Stimulated activated CD4-positive, alpha-beta T cell treated with anti-CD3 and anti-CD28 coated beads, Interleukin-4, amount 100 ng/mL, for 4 hours (primary cell): Measurements from ENCODE around the gene EDN3.
"Not testable (repeated sequence)": the region's sequence is repeated elsewhere in the genome, so short reads cannot be mapped to it uniquely, and the experiment has no call there.

ENCODE experiments used
- DNase-seq, 2 experiments: peaks; one replicate each; pipeline ENCODE4 v3.0.0-alpha.2; 2020

The EDN3 gene

GRCh38 chr20:59336540-59336939, 36.1 kb downstream of the EDN3 start:
- no peak for DNase-seq

DNA sequence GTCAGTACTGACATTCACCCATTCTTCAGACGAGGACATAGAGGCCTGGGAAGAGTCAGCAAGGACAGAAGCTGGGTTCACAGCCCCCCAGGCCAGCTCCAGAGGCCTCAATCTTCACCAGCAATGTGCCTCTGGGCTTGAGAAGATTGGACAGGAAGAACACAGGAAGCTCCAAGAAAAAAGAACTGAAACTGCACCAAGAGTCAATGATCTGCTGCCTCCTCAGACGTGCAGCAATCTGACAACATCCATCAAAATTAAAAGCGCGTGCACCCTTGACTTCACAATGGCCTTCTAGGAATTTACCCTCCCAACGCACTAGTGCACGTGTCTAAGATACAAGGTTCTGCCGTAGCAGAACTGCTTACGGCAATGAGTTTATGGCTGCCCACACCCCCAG, 38.0 kb downstream of the EDN3 start:
- not testable (repeated sequence) for DNase-seq

GRCh38 chr20:59340201-59340885, 39.9 kb downstream of the EDN3 start:
- DNase-seq, result no peak

DNA sequence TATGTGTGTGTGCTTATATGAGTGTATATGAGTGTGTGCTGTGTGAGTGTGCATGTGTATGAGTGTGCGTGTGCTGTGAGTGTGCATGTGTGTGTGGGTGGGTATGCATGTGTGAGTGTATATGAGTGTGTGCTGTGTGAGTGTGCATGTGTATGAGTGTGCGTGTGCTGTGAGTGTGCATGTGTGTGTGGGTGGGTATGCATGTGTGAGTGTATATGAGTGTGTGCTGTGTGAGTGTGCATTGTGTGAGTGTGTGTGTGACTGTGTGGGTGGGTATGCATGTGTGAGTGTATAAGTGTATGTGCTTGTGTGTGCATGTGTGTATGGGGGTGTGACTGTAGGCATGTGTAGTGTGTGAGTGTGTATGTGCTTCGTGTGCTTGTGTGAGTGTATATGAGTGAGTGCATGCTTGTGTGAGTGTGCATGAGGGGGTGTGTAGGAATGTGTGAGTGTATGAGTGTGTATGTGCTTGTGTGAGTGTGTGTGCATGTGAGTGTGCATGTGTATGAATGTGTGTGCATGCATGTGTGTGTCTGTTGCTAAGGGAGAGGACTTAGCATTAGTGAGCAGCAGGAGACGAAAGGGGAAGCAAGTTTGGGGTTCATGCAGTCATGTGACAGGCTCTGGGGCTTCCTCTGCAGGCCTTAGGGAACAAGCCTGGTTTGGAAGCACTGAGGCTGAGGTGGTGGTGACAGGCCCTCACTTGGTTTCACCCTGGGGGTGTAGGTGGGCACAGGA, 41.0 kb downstream of the EDN3 start:
- not testable (repeated sequence) for DNase-seq

- no peak for DNase-seq
These were observed 41.9 kb downstream of the EDN3 start for GRCh38 chr20:59342023-59342957.

DNA sequence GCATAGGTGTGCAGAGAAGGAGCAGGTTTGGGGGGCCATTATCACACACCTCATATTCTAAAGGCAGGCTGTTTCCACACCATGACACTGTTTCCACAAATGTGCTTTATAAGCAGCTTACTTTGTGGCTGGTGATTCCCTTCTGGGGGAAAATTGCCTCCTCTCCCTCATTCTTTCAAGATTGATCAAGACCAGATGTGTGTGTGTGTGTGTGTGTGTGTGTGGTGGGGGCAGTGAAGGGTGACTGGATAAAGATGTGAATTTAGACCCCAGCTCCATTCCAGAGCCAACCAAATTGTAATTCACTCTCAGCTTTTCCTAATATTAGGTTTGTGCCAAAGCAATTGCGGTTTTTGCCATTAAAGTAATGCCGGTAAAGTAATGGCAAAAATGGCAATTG, 45.6 kb downstream of the EDN3 start:
- DNase-seq, result no peak

- DNase-seq, result no peak
These were observed 48.9 kb downstream of the EDN3 start for GRCh38 chr20:59349277-59349676.

GRCh38 chr20:59350330-59351156, 50.1 kb downstream of the EDN3 start:
- no peak for DNase-seq

- no peak for DNase-seq
These were observed 51.0 kb downstream of the EDN3 start for GRCh38 chr20:59351157-59352040.

DNA sequence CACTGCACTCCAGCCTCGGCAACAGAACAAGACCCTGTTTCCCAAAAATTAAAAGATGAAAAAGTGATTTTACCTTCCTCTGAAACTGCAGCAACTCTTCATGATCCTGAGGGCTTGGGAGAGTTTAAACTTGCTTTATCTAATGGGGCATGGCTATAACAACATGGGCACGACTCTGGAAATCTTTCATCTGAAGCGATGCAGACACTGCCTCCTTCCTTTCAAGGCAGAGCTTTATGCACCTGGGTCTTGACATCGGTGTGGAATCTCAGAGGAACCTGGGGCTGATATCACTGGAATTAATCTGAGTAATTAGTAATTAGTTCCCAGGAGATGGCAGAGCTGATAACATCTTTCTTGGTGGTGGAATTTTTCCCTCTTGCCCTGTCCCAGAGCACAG, 52.1 kb downstream of the EDN3 start:
- no peak for DNase-seq

GRCh38 chr20:59352990-59353389, 52.6 kb downstream of the EDN3 start:
- no peak for DNase-seq

- no peak for DNase-seq
These were observed 54.0 kb downstream of the EDN3 start for GRCh38 chr20:59354460-59354859.

- no peak for DNase-seq
These were observed 54.8 kb downstream of the EDN3 start for GRCh38 chr20:59355242-59355641.

- DNase-seq, result no peak
These were observed 56.3 kb downstream of the EDN3 start for GRCh38 chr20:59356662-59357165.

DNA sequence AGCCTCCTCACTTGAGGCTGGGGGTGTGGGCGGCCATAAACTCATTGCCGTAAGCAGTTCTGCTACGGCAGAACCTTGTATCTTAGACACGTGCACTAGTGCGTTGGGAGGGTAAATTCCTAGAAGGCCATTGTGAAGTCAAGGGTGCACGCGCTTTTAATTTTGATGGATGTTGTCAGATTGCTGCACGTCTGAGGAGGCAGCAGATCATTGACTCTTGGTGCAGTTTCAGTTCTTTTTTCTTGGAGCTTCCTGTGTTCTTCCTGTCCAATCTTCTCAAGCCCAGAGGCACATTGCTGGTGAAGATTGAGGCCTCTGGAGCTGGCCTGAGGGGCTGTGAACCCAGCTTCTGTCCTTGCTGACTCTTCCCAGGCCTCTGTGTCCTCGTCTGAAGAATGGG, 58.4 kb downstream of the EDN3 start:
- DNase-seq, result not testable (repeated sequence)

- no peak for DNase-seq
These were observed 59.7 kb downstream of the EDN3 start for GRCh38 chr20:59359906-59360725.

DNA sequence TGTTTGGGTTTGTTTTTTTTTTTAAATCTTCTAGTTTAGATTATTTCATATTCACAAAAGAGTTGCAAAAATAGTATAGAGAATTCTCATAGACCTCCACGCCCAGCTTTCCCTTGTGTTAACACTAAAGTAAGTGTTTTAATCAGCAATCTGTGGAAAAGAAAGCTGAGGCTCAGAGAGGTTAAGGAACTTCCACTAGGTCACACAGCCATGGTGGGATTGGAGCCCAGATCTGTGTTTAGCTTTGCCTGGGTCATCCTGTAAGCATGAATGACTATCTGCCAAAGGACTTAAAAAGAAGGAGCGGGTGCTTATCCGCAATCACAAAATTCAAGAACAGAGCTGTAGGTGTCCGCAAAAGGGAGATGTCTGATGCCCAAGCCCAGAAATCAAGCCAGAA, 60.5 kb downstream of the EDN3 start:
- DNase-seq, result no peak

DNA sequence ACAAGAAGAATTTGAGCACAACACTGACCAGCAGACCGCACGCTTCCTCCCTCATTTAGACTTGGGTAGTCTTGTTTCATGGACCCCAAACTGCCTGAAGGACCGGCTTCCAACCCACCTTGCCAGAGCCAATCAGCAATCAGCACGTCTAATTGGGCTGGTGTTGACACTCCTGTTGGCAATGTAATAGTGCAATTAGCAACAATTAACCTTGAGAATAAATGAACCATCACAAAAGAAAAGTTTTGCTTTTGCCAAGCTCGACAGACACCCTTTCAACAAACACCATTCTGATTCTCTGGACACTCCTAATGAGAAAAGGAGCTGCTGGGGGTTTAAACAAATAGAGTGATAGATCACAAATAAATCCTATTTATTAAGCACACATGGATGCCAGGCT, 61.0 kb downstream of the EDN3 start:
- DNase-seq, result no peak

DNA sequence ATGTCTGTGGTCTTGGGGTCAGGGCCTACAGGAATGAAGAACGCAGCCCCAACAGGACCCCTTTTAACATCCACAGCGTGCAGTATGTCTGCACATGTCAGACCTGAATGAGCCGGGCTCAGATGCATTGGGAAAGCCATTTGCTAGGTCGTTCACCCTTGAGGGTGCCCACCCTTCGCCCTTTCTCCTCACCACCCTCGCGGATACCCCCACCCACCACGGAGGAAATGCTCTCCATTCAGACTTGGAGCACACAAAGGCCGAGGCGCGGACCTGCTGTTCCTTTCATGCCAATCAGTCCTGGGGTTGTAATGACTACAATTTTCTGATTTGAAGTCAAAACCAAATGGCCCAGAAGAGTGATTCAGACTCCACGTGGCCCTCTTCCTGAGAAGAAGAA, 62.7 kb downstream of the EDN3 start:
- DNase-seq, result no peak

- no peak for DNase-seq
These were observed 64.2 kb downstream of the EDN3 start for GRCh38 chr20:59364611-59365010.
